Esophagus squamous epithelium (tissue), 4 donors: Measurements from ENCODE around the gene DUSP2.

Source experiments
- CTCF ChIP-seq, 6 experiments: fragments of 450-650 bp in 4 of 6; fragments of 200-600 bp in 2 of 6; sonication (generic) in 2 of 6; IDR thresholded peaks; one replicate each; pipeline ENCODE4 v1.5.1; 2016 to 2019; ENCODE audit warnings: antibody characterized with exemption in 6 of 6, mild to moderate bottlenecking in 4 of 6, moderate library complexity in 4 of 6
- POLR2A ChIP-seq, 4 donors: fragments of 450-650 bp; IDR thresholded peaks; one replicate each; pipeline ENCODE4 v1.6.1; 2017; ENCODE audit warnings: antibody characterized with exemption in 4 of 4, mild to moderate bottlenecking in 4 of 4, moderate library complexity in 3 of 4

DNA sequence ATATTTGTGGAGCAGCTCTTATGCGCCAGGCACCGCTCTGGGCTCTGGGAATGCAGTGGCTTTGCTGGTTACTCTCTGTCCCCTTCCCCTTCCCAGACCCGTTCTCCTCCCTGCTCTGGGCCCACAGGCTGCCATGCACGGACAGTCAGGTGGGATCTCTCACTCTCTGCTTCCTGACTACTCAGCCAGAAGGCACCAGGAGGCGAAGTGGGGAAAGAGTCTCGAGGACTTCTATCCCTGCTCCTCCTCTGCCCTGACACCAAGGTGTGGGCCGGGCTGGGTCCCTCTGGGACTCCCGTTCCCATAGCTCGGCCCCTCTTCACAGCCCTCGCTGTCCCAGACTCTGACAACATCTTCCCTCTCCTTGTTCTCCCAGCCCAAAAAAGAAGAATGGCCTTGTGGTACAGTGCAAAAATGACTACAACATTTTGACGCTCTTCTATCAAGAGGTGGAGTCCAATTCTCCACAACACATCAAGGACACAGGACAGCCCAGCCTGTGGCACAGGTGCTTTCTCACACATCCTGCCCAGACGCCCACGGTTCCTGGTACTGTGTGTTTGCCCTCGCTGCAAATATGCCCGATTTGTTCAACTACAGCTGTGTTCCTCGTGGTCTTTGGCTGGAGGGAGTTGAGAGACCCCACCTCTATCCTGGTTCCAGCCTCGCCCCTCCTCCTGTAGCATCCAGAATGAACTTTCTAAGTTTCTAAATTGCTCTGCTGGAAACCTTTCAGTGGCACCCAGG, 14.0 kb upstream of the DUSP2 start:
- TF ChIP-seq CTCF (IDR thresholded peaks at IDR 0.05) = no peak
- no peak for TF ChIP-seq POLR2A (IDR thresholded peaks at IDR 0.05)
